Activated CD4-positive, alpha-beta T cell treated with anti-CD3 and anti-CD28 coated beads, Interleukin-2, amount 50 U/mL, for 48 hours (primary cell): ENCODE results near the gene IMPA2.

ENCODE experiments used
- DNase-seq, 2 experiments: peaks; one replicate each; pipeline ENCODE4 v3.0.0-alpha.2; 2020

The IMPA2 gene

GRCh38 chr18:12009581-12010140, 28.4 kb downstream of the IMPA2 start:
- DNase-seq: no peak

- DNase-seq: no peak
These were observed 29.0 kb downstream of the IMPA2 start for GRCh38 chr18:12010187-12010802.

- DNase-seq: no peak
These were observed 30.1 kb downstream of the IMPA2 start for GRCh38 chr18:12011199-12011956.

- no peak for DNase-seq
These were observed 30.7 kb downstream of the IMPA2 start for GRCh38 chr18:12011957-12012549.

GRCh38 chr18:12012697-12013096, 31.4 kb downstream of the IMPA2 start:
- DNase-seq: no peak

GRCh38 chr18:12013186-12013916, 32.0 kb downstream of the IMPA2 start:
- DNase-seq: no peak

GRCh38 chr18:12014086-12014485, 32.8 kb downstream of the IMPA2 start:
- DNase-seq: no peak

GRCh38 chr18:12014521-12015415, 33.5 kb downstream of the IMPA2 start:
- DNase-seq: no peak

- DNase-seq: no peak
These were observed 34.2 kb downstream of the IMPA2 start for GRCh38 chr18:12015416-12016062.

- no peak for DNase-seq
These were observed 35.8 kb downstream of the IMPA2 start for GRCh38 chr18:12017081-12017480.

- no peak for DNase-seq
These were observed 37.6 kb downstream of the IMPA2 start for GRCh38 chr18:12018861-12019260.

- no peak for DNase-seq
These were observed 39.8 kb downstream of the IMPA2 start for GRCh38 chr18:12021077-12021476.

GRCh38 chr18:12021596-12021995, 40.3 kb downstream of the IMPA2 start:
- DNase-seq: no peak

GRCh38 chr18:12023375-12023774, 42.1 kb downstream of the IMPA2 start:
- DNase-seq: no peak

- DNase-seq: no peak
These were observed 45.3 kb downstream of the IMPA2 start for GRCh38 chr18:12026562-12026961.

GRCh38 chr18:12027046-12027445, 45.7 kb downstream of the IMPA2 start:
- DNase-seq: no peak

- DNase-seq: no peak
These were observed 46.2 kb downstream of the IMPA2 start for GRCh38 chr18:12027480-12027879.

- no peak for DNase-seq
These were observed 46.8 kb downstream of the IMPA2 start for GRCh38 chr18:12028040-12028628.

- DNase-seq: no peak
These were observed 47.4 kb downstream of the IMPA2 start for GRCh38 chr18:12028674-12029073.

GRCh38 chr18:12029786-12030584, 48.7 kb downstream of the IMPA2 start:
- no peak for DNase-seq
